ENCODE results near the gene EGFL8.

GRCh38 chr6:32175322-32175710, 10.9 kb downstream of the EGFL8 start:
- TF ChIP-seq POLR2A (IDR thresholded peaks at IDR 0.05) (no peak), CTCF (IDR thresholded peaks at IDR 0.05) (no peak)
